HEK293 (cell line): Measurements from ENCODE around the gene SPIRE1.
A peak's percentile ranks its signal among the peaks of the same experiment; 100 is the strongest.

Experiments
- TCF7L2 ChIP-seq: IDR thresholded peaks from 2 replicates; pipeline ENCODE4 v1.6.1; 2011; ENCODE audit warnings: low read depth, mild to moderate bottlenecking, inconsistent platforms, low read length, moderate library complexity, borderline replicate concordance
- ZFP69B ChIP-seq: fragments of 450-650 bp; formaldehyde crosslinking; IDR thresholded peaks from 2 replicates; pipeline ENCODE4 v1.5.1; 2016; ENCODE audit warnings: missing biosample characterization, missing genetic modification characterization
- ZNF146 ChIP-seq: fragments of 450-650 bp; formaldehyde crosslinking; IDR thresholded peaks from 2 replicates; pipeline ENCODE4 v1.5.1; 2016; ENCODE audit warnings: missing biosample characterization, missing genetic modification characterization
- ZNF169 ChIP-seq: fragments of 450-650 bp; formaldehyde crosslinking; IDR thresholded peaks from 2 replicates; pipeline ENCODE4 v1.5.1; 2016; ENCODE audit warnings: missing biosample characterization, missing genetic modification characterization
- ZNF473 ChIP-seq: fragments of 450-650 bp; formaldehyde crosslinking; IDR thresholded peaks from 2 replicates; pipeline ENCODE4 v1.5.1; 2017; ENCODE audit warnings: missing biosample characterization, missing genetic modification characterization
- ZNF776 ChIP-seq: fragments of 450-650 bp; formaldehyde crosslinking; IDR thresholded peaks from 2 replicates; pipeline ENCODE4 v1.5.0; 2017; ENCODE audit warnings: missing biosample characterization, missing genetic modification characterization, borderline replicate concordance
- ZSCAN23 ChIP-seq: fragments of 450-650 bp; formaldehyde crosslinking; IDR thresholded peaks from 2 replicates; pipeline ENCODE4 v1.5.1; 2016; ENCODE audit warnings: missing biosample characterization, missing genetic modification characterization
- TF ChIP-seq, protein P1 (sequence below): fragments of 450-650 bp; formaldehyde crosslinking; IDR thresholded peaks from 2 replicates; pipeline ENCODE4 v1.5.1; 2016; ENCODE audit warnings: missing biosample characterization, missing genetic modification characterization, borderline replicate concordance
- TF ChIP-seq, protein P2 (sequence below): fragments of 450-650 bp; formaldehyde crosslinking; IDR thresholded peaks from 2 replicates; pipeline ENCODE4 v1.5.1; 2016; ENCODE audit warnings: missing biosample characterization, missing genetic modification characterization
- TF ChIP-seq, protein P3 (sequence below): fragments of 450-650 bp; formaldehyde crosslinking; IDR thresholded peaks from 2 replicates; pipeline ENCODE4 v1.5.1; 2016; ENCODE audit warnings: missing biosample characterization, missing genetic modification characterization
- TF ChIP-seq, protein P4 (sequence below): fragments of 450-650 bp; formaldehyde crosslinking; IDR thresholded peaks from 2 replicates; pipeline ENCODE4; 2016; ENCODE audit warnings: missing biosample characterization, missing genetic modification characterization
- TF ChIP-seq, protein P5 (sequence below): fragments of 450-650 bp; formaldehyde crosslinking; IDR thresholded peaks from 2 replicates; pipeline ENCODE4 v1.5.1; 2016; ENCODE audit warnings: missing biosample characterization, missing genetic modification characterization, low read depth
- TF ChIP-seq, protein P6 (sequence below): fragments of 450-650 bp; formaldehyde crosslinking; IDR thresholded peaks from 2 replicates; pipeline ENCODE4 v1.5.1; 2017; ENCODE audit warnings: missing biosample characterization, mild to moderate bottlenecking, missing genetic modification characterization, moderate library complexity
- TF ChIP-seq, protein P7 (sequence below): fragments of 450-650 bp; formaldehyde crosslinking; IDR thresholded peaks from 2 replicates; pipeline ENCODE4 v1.5.1; 2016; ENCODE audit warnings: missing biosample characterization, missing genetic modification characterization

DNA sequence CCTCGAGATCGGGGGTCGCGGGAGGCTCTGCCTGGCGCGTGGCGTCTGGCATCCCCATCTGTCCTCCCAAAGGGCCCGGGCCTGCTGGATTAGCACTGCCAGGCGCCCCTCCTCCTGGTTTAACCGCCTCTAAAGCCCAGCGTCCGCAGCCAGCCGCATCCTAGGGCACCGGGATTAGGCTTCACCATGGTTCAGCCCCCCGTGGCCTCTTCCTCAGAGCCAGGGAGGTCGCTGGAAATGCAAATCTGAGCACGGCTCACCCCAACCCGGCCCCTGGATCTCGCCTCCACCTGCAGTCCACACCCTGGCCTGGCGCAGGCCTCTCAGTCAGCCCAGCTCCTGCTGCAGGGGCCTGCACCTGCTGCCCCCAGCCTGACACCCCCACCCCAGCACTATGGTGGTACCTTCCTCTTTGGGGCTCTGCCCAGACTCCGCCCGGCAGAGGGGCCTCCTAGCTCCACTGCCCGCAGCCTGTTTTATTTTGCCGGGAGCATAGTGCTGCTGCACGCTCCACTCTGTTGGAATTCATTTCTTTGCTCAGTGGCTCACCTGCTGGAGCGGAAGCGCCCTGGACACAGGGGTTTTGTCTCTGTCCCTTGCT lies 237.0 kb downstream of the SPIRE1 start:
- TF ChIP-seq ZNF776, result no peak
- TF ChIP-seq, protein P1, sequence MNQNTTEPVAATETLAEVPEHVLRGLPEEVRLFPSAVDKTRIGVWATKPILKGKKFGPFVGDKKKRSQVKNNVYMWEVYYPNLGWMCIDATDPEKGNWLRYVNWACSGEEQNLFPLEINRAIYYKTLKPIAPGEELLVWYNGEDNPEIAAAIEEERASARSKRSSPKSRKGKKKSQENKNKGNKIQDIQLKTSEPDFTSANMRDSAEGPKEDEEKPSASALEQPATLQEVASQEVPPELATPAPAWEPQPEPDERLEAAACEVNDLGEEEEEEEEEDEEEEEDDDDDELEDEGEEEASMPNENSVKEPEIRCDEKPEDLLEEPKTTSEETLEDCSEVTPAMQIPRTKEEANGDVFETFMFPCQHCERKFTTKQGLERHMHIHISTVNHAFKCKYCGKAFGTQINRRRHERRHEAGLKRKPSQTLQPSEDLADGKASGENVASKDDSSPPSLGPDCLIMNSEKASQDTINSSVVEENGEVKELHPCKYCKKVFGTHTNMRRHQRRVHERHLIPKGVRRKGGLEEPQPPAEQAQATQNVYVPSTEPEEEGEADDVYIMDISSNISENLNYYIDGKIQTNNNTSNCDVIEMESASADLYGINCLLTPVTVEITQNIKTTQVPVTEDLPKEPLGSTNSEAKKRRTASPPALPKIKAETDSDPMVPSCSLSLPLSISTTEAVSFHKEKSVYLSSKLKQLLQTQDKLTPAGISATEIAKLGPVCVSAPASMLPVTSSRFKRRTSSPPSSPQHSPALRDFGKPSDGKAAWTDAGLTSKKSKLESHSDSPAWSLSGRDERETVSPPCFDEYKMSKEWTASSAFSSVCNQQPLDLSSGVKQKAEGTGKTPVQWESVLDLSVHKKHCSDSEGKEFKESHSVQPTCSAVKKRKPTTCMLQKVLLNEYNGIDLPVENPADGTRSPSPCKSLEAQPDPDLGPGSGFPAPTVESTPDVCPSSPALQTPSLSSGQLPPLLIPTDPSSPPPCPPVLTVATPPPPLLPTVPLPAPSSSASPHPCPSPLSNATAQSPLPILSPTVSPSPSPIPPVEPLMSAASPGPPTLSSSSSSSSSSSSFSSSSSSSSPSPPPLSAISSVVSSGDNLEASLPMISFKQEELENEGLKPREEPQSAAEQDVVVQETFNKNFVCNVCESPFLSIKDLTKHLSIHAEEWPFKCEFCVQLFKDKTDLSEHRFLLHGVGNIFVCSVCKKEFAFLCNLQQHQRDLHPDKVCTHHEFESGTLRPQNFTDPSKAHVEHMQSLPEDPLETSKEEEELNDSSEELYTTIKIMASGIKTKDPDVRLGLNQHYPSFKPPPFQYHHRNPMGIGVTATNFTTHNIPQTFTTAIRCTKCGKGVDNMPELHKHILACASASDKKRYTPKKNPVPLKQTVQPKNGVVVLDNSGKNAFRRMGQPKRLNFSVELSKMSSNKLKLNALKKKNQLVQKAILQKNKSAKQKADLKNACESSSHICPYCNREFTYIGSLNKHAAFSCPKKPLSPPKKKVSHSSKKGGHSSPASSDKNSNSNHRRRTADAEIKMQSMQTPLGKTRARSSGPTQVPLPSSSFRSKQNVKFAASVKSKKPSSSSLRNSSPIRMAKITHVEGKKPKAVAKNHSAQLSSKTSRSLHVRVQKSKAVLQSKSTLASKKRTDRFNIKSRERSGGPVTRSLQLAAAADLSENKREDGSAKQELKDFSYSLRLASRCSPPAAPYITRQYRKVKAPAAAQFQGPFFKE (tag by site-specific recombination), result no peak
- TF ChIP-seq, protein P2, sequence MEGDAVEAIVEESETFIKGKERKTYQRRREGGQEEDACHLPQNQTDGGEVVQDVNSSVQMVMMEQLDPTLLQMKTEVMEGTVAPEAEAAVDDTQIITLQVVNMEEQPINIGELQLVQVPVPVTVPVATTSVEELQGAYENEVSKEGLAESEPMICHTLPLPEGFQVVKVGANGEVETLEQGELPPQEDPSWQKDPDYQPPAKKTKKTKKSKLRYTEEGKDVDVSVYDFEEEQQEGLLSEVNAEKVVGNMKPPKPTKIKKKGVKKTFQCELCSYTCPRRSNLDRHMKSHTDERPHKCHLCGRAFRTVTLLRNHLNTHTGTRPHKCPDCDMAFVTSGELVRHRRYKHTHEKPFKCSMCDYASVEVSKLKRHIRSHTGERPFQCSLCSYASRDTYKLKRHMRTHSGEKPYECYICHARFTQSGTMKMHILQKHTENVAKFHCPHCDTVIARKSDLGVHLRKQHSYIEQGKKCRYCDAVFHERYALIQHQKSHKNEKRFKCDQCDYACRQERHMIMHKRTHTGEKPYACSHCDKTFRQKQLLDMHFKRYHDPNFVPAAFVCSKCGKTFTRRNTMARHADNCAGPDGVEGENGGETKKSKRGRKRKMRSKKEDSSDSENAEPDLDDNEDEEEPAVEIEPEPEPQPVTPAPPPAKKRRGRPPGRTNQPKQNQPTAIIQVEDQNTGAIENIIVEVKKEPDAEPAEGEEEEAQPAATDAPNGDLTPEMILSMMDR (tag by site-specific recombination), result peak; percentile 22; the same call in 1 of the 2 replicates
- TF ChIP-seq, protein P3, sequence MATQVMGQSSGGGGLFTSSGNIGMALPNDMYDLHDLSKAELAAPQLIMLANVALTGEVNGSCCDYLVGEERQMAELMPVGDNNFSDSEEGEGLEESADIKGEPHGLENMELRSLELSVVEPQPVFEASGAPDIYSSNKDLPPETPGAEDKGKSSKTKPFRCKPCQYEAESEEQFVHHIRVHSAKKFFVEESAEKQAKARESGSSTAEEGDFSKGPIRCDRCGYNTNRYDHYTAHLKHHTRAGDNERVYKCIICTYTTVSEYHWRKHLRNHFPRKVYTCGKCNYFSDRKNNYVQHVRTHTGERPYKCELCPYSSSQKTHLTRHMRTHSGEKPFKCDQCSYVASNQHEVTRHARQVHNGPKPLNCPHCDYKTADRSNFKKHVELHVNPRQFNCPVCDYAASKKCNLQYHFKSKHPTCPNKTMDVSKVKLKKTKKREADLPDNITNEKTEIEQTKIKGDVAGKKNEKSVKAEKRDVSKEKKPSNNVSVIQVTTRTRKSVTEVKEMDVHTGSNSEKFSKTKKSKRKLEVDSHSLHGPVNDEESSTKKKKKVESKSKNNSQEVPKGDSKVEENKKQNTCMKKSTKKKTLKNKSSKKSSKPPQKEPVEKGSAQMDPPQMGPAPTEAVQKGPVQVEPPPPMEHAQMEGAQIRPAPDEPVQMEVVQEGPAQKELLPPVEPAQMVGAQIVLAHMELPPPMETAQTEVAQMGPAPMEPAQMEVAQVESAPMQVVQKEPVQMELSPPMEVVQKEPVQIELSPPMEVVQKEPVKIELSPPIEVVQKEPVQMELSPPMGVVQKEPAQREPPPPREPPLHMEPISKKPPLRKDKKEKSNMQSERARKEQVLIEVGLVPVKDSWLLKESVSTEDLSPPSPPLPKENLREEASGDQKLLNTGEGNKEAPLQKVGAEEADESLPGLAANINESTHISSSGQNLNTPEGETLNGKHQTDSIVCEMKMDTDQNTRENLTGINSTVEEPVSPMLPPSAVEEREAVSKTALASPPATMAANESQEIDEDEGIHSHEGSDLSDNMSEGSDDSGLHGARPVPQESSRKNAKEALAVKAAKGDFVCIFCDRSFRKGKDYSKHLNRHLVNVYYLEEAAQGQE (tag by site-specific recombination), result no peak
- no peak for TF ChIP-seq ZNF146 (tag by site-specific recombination)
- TF ChIP-seq, protein P4, sequence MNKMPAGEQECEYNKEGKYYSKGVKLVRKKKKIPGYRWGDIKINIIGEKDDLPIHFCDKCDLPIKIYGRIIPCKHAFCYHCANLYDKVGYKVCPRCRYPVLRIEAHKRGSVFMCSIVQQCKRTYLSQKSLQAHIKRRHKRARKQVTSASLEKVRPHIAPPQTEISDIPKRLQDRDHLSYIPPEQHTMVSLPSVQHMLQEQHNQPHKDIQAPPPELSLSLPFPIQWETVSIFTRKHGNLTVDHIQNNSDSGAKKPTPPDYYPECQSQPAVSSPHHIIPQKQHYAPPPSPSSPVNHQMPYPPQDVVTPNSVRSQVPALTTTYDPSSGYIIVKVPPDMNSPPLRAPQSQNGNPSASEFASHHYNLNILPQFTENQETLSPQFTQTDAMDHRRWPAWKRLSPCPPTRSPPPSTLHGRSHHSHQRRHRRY, result no peak
- TF ChIP-seq, protein P5, sequence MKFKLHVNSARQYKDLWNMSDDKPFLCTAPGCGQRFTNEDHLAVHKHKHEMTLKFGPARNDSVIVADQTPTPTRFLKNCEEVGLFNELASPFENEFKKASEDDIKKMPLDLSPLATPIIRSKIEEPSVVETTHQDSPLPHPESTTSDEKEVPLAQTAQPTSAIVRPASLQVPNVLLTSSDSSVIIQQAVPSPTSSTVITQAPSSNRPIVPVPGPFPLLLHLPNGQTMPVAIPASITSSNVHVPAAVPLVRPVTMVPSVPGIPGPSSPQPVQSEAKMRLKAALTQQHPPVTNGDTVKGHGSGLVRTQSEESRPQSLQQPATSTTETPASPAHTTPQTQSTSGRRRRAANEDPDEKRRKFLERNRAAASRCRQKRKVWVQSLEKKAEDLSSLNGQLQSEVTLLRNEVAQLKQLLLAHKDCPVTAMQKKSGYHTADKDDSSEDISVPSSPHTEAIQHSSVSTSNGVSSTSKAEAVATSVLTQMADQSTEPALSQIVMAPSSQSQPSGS, result no peak
- TF ChIP-seq ZNF473, result no peak
- no peak for TF ChIP-seq ZFP69B (tag by site-specific recombination)
- TF ChIP-seq, protein P6, sequence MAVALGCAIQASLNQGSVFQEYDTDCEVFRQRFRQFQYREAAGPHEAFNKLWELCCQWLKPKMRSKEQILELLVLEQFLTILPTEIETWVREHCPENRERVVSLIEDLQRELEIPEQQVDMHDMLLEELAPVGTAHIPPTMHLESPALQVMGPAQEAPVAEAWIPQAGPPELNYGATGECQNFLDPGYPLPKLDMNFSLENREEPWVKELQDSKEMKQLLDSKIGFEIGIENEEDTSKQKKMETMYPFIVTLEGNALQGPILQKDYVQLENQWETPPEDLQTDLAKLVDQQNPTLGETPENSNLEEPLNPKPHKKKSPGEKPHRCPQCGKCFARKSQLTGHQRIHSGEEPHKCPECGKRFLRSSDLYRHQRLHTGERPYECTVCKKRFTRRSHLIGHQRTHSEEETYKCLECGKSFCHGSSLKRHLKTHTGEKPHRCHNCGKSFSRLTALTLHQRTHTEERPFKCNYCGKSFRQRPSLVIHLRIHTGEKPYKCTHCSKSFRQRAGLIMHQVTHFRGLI (tag by site-specific recombination), result no peak
- TF ChIP-seq TCF7L2, result no peak
- TF ChIP-seq, protein P7, sequence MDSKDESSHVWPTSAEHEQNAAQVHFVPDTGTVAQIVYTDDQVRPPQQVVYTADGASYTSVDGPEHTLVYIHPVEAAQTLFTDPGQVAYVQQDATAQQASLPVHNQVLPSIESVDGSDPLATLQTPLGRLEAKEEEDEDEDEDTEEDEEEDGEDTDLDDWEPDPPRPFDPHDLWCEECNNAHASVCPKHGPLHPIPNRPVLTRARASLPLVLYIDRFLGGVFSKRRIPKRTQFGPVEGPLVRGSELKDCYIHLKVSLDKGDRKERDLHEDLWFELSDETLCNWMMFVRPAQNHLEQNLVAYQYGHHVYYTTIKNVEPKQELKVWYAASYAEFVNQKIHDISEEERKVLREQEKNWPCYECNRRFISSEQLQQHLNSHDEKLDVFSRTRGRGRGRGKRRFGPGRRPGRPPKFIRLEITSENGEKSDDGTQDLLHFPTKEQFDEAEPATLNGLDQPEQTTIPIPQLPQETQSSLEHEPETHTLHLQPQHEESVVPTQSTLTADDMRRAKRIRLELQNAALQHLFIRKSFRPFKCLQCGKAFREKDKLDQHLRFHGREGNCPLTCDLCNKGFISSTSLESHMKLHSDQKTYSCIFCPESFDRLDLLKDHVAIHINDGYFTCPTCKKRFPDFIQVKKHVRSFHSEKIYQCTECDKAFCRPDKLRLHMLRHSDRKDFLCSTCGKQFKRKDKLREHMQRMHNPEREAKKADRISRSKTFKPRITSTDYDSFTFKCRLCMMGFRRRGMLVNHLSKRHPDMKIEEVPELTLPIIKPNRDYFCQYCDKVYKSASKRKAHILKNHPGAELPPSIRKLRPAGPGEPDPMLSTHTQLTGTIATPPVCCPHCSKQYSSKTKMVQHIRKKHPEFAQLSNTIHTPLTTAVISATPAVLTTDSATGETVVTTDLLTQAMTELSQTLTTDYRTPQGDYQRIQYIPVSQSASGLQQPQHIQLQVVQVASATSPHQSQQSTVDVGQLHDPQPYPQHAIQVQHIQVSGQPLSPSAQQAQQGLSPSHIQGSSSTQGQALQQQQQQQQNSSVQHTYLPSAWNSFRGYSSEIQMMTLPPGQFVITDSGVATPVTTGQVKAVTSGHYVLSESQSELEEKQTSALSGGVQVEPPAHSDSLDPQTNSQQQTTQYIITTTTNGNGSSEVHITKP, result peak; percentile 100
- no peak for TF ChIP-seq ZSCAN23
- no peak for TF ChIP-seq ZNF169 (tag by site-specific recombination)
